Activated CD8-positive, alpha-beta memory T cell treated with anti-CD3 and anti-CD28 coated beads for 1 hour (primary cell): ENCODE results near the gene MBD3L2.
"Not testable (repeated sequence)": the region's sequence is repeated elsewhere in the genome, so short reads cannot be mapped to it uniquely, and the experiment has no call there.

Source experiments
- DNase-seq, 2 donors: peaks; one replicate each; pipeline ENCODE4 v3.0.0-alpha.2; 2020; ENCODE audit warnings: low read depth in 1 of 2; ENCODE audit errors: extremely low read depth in 1 of 2

Gene MBD3L2

GRCh38 chr19:7059977-7060376 is 10.9 kb downstream of the MBD3L2 start:
- not testable (repeated sequence) for DNase-seq

- DNase-seq, result no peak
These were observed 14.2 kb downstream of the MBD3L2 start for GRCh38 chr19:7063339-7063738.

- DNase-seq, result no peak
These were observed 14.8 kb downstream of the MBD3L2 start for GRCh38 chr19:7063764-7064418.

GRCh38 chr19:7067122-7067521 is 18.0 kb downstream of the MBD3L2 start:
- not testable (repeated sequence) for DNase-seq

- DNase-seq, result no peak
These were observed 18.6 kb downstream of the MBD3L2 start for GRCh38 chr19:7067716-7068115.

- DNase-seq, result no peak
These were observed 19.5 kb downstream of the MBD3L2 start for GRCh38 chr19:7068599-7068998.

GRCh38 chr19:7069042-7069903 is 20.2 kb downstream of the MBD3L2 start, which contains the start of gene ZNF557:
ZNF557 (plus strand) TSS chr19:7069703; CDS start chr19:7075075, 5,372 bp downstream.
- peak; percentile 97 to 98 for DNase-seq

GRCh38 chr19:7069904-7070226 is 20.7 kb downstream of the MBD3L2 start:
- DNase-seq, result no peak

- no peak for DNase-seq
These were observed 23.4 kb downstream of the MBD3L2 start for GRCh38 chr19:7072541-7072940.

- no peak for DNase-seq
These were observed 25.7 kb downstream of the MBD3L2 start for GRCh38 chr19:7074705-7075282.

- DNase-seq, result no peak
These were observed 27.0 kb downstream of the MBD3L2 start for GRCh38 chr19:7076151-7076550.

- no peak for DNase-seq
These were observed 28.9 kb downstream of the MBD3L2 start for GRCh38 chr19:7078008-7078407.

GRCh38 chr19:7083076-7083956 is 34.2 kb downstream of the MBD3L2 start:
- no peak for DNase-seq

GRCh38 chr19:7088999-7089398 is 39.9 kb downstream of the MBD3L2 start:
- DNase-seq, result no peak

GRCh38 chr19:7098096-7098495 is 49.0 kb downstream of the MBD3L2 start:
- DNase-seq, result no peak

- peak; percentile 74 to 78 for DNase-seq
These were observed 49.8 kb downstream of the MBD3L2 start for GRCh38 chr19:7098701-7099596.

- no peak for DNase-seq
These were observed 50.4 kb downstream of the MBD3L2 start for GRCh38 chr19:7099597-7099921.
